ENCODE data around the gene MGLL. TPM values are rescaled to one million over a fixed set of nuclear protein-coding genes. Genes with fewer than 3 reads are reported as not detected.
A peak's percentile ranks its signal among the peaks of the same experiment; 100 is the strongest.

Gene MGLL
- total RNA-seq (2022) (12.6 and 25.3 TPM in 2 replicates), Bru-seq, nascent RNA (percentile 47 among the genes with signal in this experiment), BruChase-seq, experiment 1, labeled RNA remaining after a 6-hour chase (percentile 47 among the genes with signal in this experiment), BruChase-seq, experiment 2, labeled RNA remaining after a 2-hour chase (percentile 41 among the genes with signal in this experiment)
- long read RNA-seq, full-length matches to known transcripts = 24 of 42 reads
- long read RNA-seq, partial matches to known transcripts = 3 of 42 reads
- long read RNA-seq, other reads (novel, unspliced or antisense) = 15 of 42 reads

DNA sequence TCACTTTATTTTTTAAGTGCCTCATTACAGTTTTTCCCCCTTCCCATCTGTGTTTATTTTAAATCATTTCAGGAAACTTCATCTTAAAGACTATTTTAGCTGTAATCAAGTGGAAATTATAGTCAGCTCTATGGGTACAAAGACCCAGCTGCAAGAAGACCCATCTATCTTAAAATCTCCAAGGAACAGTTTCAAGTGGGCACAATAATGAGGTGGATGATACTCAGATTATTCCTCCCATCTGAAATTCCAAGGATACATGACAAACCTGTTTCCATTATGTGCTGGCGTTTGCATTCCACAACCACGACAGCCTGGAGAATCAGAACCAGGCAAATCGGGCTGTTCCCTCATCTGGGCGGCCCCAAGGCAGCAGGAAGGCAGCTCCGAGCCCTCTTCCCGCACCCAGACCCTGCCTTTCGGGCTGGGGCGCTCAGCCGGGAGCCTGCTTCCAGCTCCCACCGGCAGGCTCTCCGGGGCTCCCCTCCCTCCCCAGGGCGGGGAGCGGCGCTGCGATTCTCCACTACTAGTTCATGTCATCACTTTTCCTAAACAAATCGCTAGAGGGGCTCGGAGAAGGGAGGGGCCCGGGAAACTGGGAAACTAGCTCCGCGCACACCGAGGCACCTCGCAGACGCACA, at the start of gene MGLL:
MGLL (minus strand) TSS at position 475 of the 641 bp plus-strand sequence; CDS start at position 278, 197 bp downstream.
- Mint-ChIP-seq H3K9me3 (ENCODE audit: unreplicated experiment) (peaks cover 8% of the 10 kb centered on the region), H3K27ac (ENCODE audit: low read depth, unreplicated experiment) (peak within 1 kb of the TSS; percentile 74), H3K4me1 (ENCODE audit: insufficient read depth, unreplicated experiment) (peaks cover 36% of the 10 kb centered on the region), H3K27me3 (ENCODE audit: insufficient read depth, unreplicated experiment) (no peaks in the 10 kb centered on the region), H3K36me3 (ENCODE audit: insufficient read depth, unreplicated experiment) (no peaks in the 10 kb centered on the region), H3K4me3 (ENCODE audit: unreplicated experiment) (peak within 1 kb of the TSS; percentile 90)
- peak; percentile 37 for DNase-seq (ENCODE audit: unreplicated experiment)
- ChIA-PET CTCF (interaction anchor here (1.5 kb wide), 1 partner anchor 139 kb away, joined by 3 read pairs; no protein-coding TSS in a partner anchor), POLR2A (interaction anchor here (1.2 to 2.9 kb wide), 3 partner anchors 11 to 188 kb away, joined by 3 to 14 read pairs (median 6); no protein-coding TSS in a partner anchor)
- intact Hi-C loops (cut with micrococcal nuclease) = loop anchor here (2.0 to 5.0 kb wide), 3 partner anchors 73 to 170 kb away; no protein-coding TSS in a partner anchor
- BruUV-seq (replicated peaks) = TSS peak; percentile 42
- TF ChIP-seq, protein P1, sequence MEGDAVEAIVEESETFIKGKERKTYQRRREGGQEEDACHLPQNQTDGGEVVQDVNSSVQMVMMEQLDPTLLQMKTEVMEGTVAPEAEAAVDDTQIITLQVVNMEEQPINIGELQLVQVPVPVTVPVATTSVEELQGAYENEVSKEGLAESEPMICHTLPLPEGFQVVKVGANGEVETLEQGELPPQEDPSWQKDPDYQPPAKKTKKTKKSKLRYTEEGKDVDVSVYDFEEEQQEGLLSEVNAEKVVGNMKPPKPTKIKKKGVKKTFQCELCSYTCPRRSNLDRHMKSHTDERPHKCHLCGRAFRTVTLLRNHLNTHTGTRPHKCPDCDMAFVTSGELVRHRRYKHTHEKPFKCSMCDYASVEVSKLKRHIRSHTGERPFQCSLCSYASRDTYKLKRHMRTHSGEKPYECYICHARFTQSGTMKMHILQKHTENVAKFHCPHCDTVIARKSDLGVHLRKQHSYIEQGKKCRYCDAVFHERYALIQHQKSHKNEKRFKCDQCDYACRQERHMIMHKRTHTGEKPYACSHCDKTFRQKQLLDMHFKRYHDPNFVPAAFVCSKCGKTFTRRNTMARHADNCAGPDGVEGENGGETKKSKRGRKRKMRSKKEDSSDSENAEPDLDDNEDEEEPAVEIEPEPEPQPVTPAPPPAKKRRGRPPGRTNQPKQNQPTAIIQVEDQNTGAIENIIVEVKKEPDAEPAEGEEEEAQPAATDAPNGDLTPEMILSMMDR (IDR thresholded peaks at IDR 0.05; ENCODE audit: unreplicated experiment) = no peak

DNA sequence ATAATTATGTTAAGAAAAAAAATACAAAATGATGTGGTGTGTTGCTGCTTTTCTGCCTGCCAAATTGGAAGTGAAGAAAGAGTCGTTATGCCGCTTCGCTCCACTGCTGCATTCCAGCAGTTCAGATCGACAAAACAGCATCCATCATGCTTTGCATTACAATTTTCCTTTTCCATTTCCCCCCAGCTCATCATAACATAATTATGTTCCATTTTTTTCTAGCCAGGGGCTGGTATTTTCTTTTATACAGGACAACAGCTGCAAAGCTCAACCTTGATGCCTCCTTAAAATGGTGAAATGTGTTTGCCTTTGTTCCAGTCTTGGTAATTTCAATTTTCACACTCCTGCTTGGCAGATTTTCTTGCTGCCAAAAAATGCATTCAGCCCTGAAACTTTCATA, 47.8 kb upstream of the MGLL start:
- H3K27ac Mint-ChIP-seq (ENCODE audit: low read depth, unreplicated experiment) = no peak overlapping the region
- DNase-seq (ENCODE audit: unreplicated experiment) = no peak
- no peaks in the 10 kb centered on the region for H3K36me3 Mint-ChIP-seq (ENCODE audit: insufficient read depth, unreplicated experiment)
- CTCF ChIA-PET = interaction anchor here (0.6 kb wide), 1 partner anchor 10 kb away, joined by 3 read pairs; no protein-coding TSS in a partner anchor
- H3K27me3 Mint-ChIP-seq (ENCODE audit: insufficient read depth, unreplicated experiment) = no peaks in the 10 kb centered on the region
- no peaks in the 10 kb centered on the region for H3K9me3 Mint-ChIP-seq (ENCODE audit: unreplicated experiment)
- no TSS peak for BruUV-seq (replicated peaks)
- peaks cover 5% of the 10 kb centered on the region for H3K4me1 Mint-ChIP-seq (ENCODE audit: insufficient read depth, unreplicated experiment)
- intact Hi-C loops (cut with micrococcal nuclease) = no loop called here
- TF ChIP-seq, protein P1 (IDR thresholded peaks at IDR 0.05; ENCODE audit: unreplicated experiment) = no peak
- no peak overlapping the region for H3K4me3 Mint-ChIP-seq (ENCODE audit: unreplicated experiment)
- POLR2A ChIA-PET = no interaction called here

DNA sequence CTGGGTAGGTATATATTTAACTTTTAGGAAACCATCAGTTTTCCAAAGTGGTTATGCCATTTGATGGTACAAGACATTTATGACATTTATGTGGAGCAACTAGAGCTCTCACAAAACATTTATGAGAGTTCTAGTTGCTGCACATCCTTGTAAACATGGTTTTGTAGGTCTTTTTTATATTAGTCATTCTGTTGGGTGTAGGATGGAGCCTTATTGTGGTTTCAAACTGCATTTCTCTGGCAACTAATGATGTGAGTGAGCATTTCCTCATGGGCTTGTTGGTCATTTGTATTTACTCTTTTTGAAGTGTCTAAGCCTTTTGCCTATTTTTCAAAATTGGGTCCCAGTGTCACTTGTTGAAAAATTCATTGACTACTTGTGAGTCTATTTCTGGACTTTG, 45.7 kb upstream of the MGLL start:
- intact Hi-C loops (cut with micrococcal nuclease) = no loop called here

More for the DNA sequence above, 45.7 kb upstream of the MGLL start:
- no TSS peak for BruUV-seq (replicated peaks)
- no peaks in the 10 kb centered on the region for H3K36me3 Mint-ChIP-seq (ENCODE audit: insufficient read depth, unreplicated experiment)
- ChIA-PET POLR2A (interaction anchor here (0.6 to 0.7 kb wide), 2 partner anchors 79 to 99 kb away, joined by 3 to 4 read pairs; no protein-coding TSS in a partner anchor), CTCF (interaction anchor here (0.5 to 0.7 kb wide), 2 partner anchors 27 to 114 kb away, joined by 3 to 4 read pairs; no protein-coding TSS in a partner anchor)
- DNase-seq (ENCODE audit: unreplicated experiment) = no peak
- H3K4me1 Mint-ChIP-seq (ENCODE audit: insufficient read depth, unreplicated experiment) = peaks cover 5% of the 10 kb centered on the region
- H3K27ac Mint-ChIP-seq (ENCODE audit: low read depth, unreplicated experiment) = no peak overlapping the region
- H3K27me3 Mint-ChIP-seq (ENCODE audit: insufficient read depth, unreplicated experiment) = no peaks in the 10 kb centered on the region
- TF ChIP-seq, protein P1 (IDR thresholded peaks at IDR 0.05; ENCODE audit: unreplicated experiment) = no peak
- H3K9me3 Mint-ChIP-seq (ENCODE audit: unreplicated experiment) = no peaks in the 10 kb centered on the region
- H3K4me3 Mint-ChIP-seq (ENCODE audit: unreplicated experiment) = no peak overlapping the region

All from MCF 10A (cell line).